GM21737 (cell line): Measurements from ENCODE around the gene PIK3R4.

Experiments used
- ATAC-seq: cut with Tn5 transposase; IDR thresholded peaks from one replicate; pipeline ENCODE4 v1.9.1; 2021; ENCODE audit warnings: mild to moderate bottlenecking, moderate library complexity; ENCODE audit not compliant: unreplicated experiment

Gene PIK3R4

GRCh38 chr3:130645261-130645660 is 101.4 kb downstream of the PIK3R4 start:
- ATAC-seq, result no peak

- no peak for ATAC-seq
Observed at GRCh38 chr3:130644628-130645253, 101.9 kb downstream of the PIK3R4 start.

GRCh38 chr3:130640027-130640426 is 106.6 kb downstream of the PIK3R4 start:
- ATAC-seq, result no peak

GRCh38 chr3:130636480-130637234 is 110.0 kb downstream of the PIK3R4 start:
- ATAC-seq, result no peak

- no peak for ATAC-seq
Observed at GRCh38 chr3:130635978-130636377, 110.7 kb downstream of the PIK3R4 start.

- no peak for ATAC-seq
Observed at GRCh38 chr3:130635285-130635684, 111.3 kb downstream of the PIK3R4 start.
